Measurements from ENCODE around the gene BORCS6. TPM values are rescaled to one million over a fixed set of nuclear protein-coding genes. Genes with fewer than 3 reads are reported as not detected.
A peak's percentile ranks its signal among the peaks of the same experiment; 100 is the strongest.

The BORCS6 gene
- total RNA-seq, 1 experiment from 2014 or later = 7.3 TPM

DNA sequence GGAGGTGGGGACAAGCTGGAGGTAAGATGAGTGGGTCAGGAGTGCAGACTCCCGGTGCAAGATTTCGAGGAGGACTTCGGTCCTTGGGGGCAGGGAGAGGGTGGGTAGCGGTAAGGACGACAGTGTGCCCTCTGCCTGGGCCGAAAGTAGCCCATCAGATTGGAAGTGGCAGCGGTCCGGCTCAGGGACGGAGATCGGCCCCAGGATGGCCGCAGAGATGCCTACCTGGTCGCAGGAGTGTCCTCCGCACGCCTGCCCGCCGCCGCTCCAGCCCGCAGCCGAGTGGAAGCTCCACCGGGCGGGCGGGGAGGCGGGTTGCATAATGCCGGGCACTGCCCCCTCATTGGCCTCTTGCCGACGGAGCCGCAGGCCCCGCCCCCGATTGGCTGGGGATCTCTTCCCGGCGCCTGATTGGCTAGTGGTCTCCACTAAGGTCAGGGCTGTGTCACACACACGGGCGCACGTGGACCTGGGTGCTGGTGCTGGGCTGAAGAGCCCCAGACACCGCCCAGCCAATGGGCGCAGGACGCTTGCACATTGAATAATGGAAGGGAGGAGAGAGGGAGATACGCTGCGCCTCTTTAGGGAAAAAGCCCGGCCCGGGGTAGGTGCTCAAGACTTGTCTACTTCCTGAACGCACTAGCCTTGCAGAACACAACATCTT lies 37.7 kb downstream of the BORCS6 start, which contains the start of gene PER1:
PER1 (minus strand) TSS at position 293 of the 664 bp plus-strand sequence. CDS start 1,698 bp downstream, outside the sequence.
- TF ChIP-seq EZH2phosphoT487 (IDR thresholded peaks at IDR 0.05; ENCODE audit: borderline replicate concordance, low read length) (no peak), EZH2 (IDR thresholded peaks at IDR 0.05; ENCODE audit: low read length, unreplicated experiment) (no peak)
- TF ChIP-seq, protein P1, sequence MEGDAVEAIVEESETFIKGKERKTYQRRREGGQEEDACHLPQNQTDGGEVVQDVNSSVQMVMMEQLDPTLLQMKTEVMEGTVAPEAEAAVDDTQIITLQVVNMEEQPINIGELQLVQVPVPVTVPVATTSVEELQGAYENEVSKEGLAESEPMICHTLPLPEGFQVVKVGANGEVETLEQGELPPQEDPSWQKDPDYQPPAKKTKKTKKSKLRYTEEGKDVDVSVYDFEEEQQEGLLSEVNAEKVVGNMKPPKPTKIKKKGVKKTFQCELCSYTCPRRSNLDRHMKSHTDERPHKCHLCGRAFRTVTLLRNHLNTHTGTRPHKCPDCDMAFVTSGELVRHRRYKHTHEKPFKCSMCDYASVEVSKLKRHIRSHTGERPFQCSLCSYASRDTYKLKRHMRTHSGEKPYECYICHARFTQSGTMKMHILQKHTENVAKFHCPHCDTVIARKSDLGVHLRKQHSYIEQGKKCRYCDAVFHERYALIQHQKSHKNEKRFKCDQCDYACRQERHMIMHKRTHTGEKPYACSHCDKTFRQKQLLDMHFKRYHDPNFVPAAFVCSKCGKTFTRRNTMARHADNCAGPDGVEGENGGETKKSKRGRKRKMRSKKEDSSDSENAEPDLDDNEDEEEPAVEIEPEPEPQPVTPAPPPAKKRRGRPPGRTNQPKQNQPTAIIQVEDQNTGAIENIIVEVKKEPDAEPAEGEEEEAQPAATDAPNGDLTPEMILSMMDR (conservative IDR thresholded peaks at IDR 0.05; ENCODE audit: low read depth, low read length) = no peak
- Histone ChIP-seq H3K36me3 (ENCODE audit: low read depth, low read length) (peaks cover 4% of the 10 kb centered on the region; the same call in 1 of the 2 replicates), H2AFZ (ENCODE audit: low read length) (no peak within 1 kb of the TSS), H3K27me3 (ENCODE audit: low read length) (no peaks in the 10 kb centered on the region), H3F3A (ENCODE audit: low read length, unreplicated experiment) (no peaks in the 10 kb centered on the region), H4K20me1 (ENCODE audit: low read length) (peaks cover 20% of the 10 kb centered on the region; the same call in 1 of the 2 replicates), H3K9me2 (replicated peaks; ENCODE audit: low read length) (no peaks in the 10 kb centered on the region), H3K9ac (ENCODE audit: low read length) (peak within 1 kb of the TSS; percentile 76), H3K79me2 (ENCODE audit: low read length) (peaks cover 37% of the 10 kb centered on the region), H3K9me3 (ENCODE audit: low read length) (no peaks in the 10 kb centered on the region), H3K4me1 (ENCODE audit: insufficient read depth, low read length) (peaks cover 40% of the 10 kb centered on the region), H3K4me2 (ENCODE audit: low read length) (peak within 1 kb of the TSS; percentile 91), H3K27ac (ENCODE audit: low read length) (peak within 1 kb of the TSS; percentile 79), H3K4me3 (ENCODE audit: low read length) (peak within 1 kb of the TSS; percentile 66)
- no TSS peak for BruUV-seq (replicated peaks)
- POLR2A ChIA-PET (ENCODE audit: unreplicated experiment) = no interaction called here
- intact Hi-C loops (cut with micrococcal nuclease) = no loop called here
- CTCF ChIA-PET = no interaction called here
- DNase-seq = peak; percentile 88
- peak; percentile 27 for ATAC-seq

DNA sequence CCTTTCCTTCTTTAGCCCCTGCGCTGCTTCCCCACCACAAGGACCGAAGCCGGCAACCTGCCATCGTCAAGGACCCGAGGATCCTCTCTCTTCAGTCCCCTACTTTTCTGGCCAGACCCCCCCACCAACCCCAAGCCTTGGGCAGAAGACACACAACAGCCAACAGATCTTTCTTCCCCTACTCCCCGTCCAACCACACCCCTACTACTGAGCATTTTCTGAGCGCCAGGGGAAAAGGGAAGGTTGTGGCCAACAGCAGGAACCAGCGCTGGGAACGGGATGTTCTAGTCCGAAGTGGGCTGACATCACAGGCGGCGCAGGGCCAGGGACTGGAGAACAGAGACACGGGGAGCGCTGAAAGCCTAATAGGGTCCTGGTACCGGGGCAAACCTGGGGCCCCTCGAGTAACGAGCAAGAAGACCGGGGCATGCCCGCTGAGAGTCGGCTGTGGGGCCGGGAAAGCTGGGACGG lies 38.3 kb downstream of the BORCS6 start:
- H3K79me2 ChIP-seq (ENCODE audit: low read length) = peaks cover 37% of the 10 kb centered on the region
- ATAC-seq = peak; percentile 6; the same call in 1 of the 2 replicates
- POLR2A ChIA-PET (ENCODE audit: unreplicated experiment) = no interaction called here

More for the DNA sequence above, 38.3 kb downstream of the BORCS6 start:
- Histone ChIP-seq H2AFZ (ENCODE audit: low read length) (no peak overlapping the region), H3F3A (ENCODE audit: low read length, unreplicated experiment) (no peaks in the 10 kb centered on the region), H3K9ac (ENCODE audit: low read length) (peak overlapping the region; percentile 76), H3K4me3 (ENCODE audit: low read length) (peak overlapping the region; percentile 66), H3K27me3 (ENCODE audit: low read length) (no peaks in the 10 kb centered on the region), H3K36me3 (ENCODE audit: low read depth, low read length) (peaks cover 4% of the 10 kb centered on the region; the same call in 1 of the 2 replicates), H3K9me3 (ENCODE audit: low read length) (no peaks in the 10 kb centered on the region), H4K20me1 (ENCODE audit: low read length) (peaks cover 20% of the 10 kb centered on the region; the same call in 1 of the 2 replicates), H3K27ac (ENCODE audit: low read length) (peak overlapping the region; percentile 46), H3K9me2 (replicated peaks; ENCODE audit: low read length) (no peaks in the 10 kb centered on the region), H3K4me2 (ENCODE audit: low read length) (peak overlapping the region; percentile 91), H3K4me1 (ENCODE audit: insufficient read depth, low read length) (peaks cover 36% of the 10 kb centered on the region)
- peak; percentile 36 for DNase-seq
- CTCF ChIA-PET = no interaction called here
- BruUV-seq (replicated peaks) = no TSS peak
- TF ChIP-seq EZH2 (IDR thresholded peaks at IDR 0.05; ENCODE audit: low read length, unreplicated experiment) = no peak
- TF ChIP-seq EZH2phosphoT487 (IDR thresholded peaks at IDR 0.05; ENCODE audit: borderline replicate concordance, low read length) = no peak
- TF ChIP-seq, protein P1 (conservative IDR thresholded peaks at IDR 0.05; ENCODE audit: low read depth, low read length) = no peak
- intact Hi-C loops (cut with micrococcal nuclease) = no loop called here

Data from PC-3 (cell line).